Stimulated activated CD4-positive, alpha-beta T cell treated with anti-CD3 and anti-CD28 coated beads, TNF-alpha, amount 100 ng/mL, for 4 hours (primary cell): ENCODE measurements around the gene TACSTD2.
"Not testable (repeated sequence)": the region's sequence is repeated elsewhere in the genome, so short reads cannot be mapped to it uniquely, and the experiment has no call there.

Experiments used
- DNase-seq, 3 experiments: peaks; one replicate each; pipeline ENCODE4 v3.0.0-alpha.2; 2020; ENCODE audit warnings: low read depth in 3 of 3

Gene TACSTD2

DNA sequence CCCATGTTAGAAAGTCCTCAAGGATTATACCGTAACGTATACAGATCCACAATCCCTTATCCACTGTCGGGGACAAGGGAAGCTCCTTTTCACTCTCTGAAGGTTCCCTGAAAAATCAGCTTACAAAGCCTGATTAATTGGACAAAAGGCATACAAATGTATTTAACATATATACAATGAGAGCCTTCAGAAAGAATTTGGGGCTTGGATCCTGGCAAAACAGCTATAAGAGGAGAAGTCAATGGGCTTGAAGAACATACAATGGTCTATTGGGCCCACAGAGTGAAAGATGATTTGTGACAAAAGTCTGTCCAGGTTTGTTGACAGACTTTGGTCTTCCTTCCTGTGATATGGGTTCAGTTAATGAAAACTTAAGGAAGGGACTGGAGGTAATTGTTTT lies 10.7 kb downstream of the TACSTD2 start:
- no peak for DNase-seq

DNA sequence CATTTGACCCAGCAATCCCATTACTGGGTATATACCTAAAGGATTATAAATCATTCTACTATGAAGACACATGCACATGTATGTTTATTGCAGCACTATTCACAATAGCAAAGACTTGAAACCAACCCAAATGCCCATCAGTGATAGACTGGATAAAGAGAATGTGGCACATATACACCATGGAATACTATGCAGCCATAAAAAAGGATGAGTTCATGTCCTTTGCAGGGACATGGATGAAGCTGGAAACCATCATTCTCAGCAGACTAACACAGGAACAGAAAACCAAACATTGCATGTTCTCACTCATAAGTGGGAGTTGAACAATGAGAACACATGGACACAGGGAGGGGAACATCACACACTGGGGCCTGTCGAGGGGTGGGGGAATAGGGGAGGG lies 13.3 kb downstream of the TACSTD2 start:
- DNase-seq = not testable (repeated sequence)

DNA sequence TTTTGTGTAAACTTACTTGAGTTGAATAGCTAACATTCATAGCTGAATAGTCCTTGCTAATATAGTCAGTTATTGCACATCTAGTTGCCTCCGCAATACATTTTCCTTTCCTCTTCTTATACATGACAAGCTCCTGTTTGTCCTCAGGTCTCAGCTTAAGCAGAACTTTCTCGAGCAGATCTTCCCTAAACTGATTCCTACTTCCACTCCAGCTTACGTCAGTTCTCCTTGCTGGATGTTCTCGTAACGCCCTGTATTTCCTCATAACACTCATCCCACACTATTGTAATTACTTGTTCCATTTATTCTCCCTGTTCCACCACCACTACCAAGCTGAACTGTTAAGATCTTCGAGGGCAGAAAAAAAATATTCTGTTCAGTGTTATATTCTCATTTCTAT lies 15.4 kb downstream of the TACSTD2 start:
- DNase-seq = no peak

DNA sequence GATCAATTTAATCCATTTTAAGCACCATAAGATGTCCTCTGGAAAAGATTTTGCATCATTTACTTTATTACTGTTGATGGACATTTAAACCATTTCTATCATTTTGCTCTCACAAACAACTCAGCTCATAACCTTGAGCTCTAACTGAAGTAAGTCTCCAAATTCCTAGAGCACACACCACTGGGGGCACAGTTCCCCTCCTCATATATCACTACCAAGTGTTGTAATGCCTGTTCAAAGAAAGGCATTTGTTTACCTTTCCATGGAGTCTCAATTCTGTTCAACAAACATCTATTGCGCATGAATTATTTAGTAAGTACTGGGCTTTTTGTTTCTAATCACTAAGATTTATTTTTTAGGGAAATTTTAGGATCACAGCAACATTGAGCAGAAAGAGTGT lies 21.7 kb downstream of the TACSTD2 start:
- DNase-seq = no peak

DNA sequence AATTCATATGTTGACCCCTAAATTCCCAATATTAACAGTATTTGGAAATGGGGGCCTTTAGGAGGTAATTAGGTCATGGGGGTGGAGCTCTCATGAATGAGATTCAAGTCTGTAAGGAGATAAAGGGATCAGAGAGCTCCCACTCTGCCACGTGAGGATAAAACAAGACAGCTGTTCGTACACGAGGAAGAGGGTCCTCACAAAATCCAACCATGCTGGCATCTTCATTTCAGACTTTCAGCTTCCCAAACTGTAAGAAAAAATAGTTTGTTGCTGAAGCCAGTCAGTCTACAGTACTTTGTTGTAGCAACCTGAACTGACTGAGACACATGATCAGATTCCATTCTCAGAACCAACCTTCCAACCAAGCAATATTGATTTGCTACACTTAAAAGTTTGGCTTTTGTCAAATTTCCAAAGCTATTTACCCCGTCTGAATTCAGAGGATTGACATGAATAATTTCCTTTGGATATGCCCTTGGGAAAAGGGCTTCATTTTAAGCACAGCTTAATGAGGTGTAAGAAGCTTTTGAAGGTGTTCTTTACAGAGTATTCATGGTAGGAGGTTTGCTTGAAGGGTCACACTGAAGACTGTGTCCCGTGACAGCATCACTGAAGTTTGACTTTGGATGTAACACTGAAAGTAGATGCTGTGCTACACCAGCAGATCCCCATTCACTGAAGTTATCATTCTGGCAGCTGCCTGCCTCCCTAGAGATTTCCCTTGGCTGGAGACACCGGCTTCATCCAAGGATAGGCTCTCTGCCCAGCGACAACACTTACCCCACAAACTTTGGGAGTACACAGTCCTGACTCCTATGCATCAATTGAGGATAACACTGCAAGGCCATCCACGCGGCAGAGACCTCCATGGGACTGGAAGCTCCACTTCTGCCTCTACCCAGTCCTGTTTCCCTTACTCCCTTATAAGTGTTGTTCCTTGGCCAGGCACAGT lies 25.6 kb downstream of the TACSTD2 start:
- DNase-seq = no peak

DNA sequence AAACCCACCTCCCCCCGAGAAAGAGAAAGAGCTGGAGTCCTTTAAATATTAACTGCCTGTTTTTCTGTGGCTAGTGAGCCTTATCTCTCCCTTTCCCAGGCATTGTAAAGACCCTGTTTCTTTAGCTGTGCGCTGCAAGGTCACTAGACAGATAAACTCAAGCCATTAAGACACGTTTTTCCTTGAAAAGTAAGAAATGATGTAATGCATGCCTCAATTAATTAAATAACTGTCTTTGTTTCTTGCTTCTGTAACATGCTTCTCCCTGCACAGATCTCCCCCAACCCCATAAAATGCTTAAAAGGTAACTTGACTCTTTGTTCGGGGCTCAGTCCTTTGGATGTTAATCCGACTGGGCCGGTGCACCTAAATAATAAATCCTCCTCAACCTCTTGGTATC lies 27.8 kb downstream of the TACSTD2 start:
- DNase-seq = not testable (repeated sequence)

DNA sequence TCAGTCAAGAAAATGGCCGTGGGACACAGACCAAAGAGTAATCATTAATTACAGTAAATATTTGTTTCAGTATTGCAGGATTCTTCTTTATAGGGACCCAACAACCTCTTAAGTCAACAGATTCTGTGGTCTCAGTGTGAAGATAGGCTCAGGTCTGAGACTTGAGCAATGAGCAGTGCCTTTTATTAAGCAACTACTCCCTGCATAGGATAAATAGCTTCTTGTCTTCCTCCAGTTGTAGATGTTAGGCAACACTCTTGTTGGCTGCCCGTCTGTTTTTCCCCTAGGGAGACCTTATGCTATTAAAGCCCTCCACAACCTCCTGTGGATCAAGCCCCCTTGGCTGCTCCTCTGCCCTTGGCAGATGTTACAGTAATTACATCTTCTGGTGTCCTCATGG lies 28.7 kb downstream of the TACSTD2 start:
- DNase-seq = no peak

DNA sequence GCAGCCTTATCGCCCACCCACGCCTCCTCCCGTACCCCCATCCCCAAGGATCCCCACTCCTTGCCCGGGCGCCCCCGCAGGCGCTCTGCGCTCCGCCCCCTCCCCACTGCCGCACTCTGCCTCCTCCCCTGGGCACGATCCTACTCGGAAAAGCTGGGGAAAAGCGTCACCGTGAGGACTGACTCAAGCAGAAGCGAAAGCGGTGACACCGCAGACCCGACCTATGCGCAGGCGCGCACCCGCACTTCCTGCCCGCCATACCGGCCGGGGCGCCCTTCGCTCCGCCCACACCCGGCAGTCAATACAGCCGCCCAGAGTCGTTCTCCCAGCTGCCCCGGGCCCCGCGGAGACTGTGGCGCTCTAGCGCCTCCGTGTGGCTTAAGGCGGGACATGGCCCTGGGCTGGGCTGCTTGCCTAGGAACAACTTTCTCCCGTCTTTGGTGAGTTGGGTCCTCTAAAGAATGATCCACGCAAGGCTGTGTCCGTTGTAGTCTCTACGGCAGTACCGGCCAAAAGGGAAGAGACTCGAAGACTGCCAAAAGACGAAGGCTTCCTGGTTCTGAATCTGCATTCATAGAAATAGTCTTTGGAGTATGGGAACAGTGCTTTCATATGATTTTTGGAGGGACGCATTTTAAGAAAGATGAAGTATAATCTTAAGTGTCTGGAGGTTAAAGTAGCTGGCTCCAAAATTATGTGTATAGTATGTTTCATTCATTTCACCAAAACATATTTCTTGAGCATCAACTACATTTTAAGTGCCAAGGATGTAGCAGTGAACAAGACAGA lies 30.3 kb downstream of the TACSTD2 start, which contains the start of gene OMA1:
OMA1 (minus strand) TSS at position 207 of the 789 bp plus-strand sequence. CDS start 7,432 bp downstream, outside the sequence.
- DNase-seq = peak; percentile 95 to 96 (median 96)

DNA sequence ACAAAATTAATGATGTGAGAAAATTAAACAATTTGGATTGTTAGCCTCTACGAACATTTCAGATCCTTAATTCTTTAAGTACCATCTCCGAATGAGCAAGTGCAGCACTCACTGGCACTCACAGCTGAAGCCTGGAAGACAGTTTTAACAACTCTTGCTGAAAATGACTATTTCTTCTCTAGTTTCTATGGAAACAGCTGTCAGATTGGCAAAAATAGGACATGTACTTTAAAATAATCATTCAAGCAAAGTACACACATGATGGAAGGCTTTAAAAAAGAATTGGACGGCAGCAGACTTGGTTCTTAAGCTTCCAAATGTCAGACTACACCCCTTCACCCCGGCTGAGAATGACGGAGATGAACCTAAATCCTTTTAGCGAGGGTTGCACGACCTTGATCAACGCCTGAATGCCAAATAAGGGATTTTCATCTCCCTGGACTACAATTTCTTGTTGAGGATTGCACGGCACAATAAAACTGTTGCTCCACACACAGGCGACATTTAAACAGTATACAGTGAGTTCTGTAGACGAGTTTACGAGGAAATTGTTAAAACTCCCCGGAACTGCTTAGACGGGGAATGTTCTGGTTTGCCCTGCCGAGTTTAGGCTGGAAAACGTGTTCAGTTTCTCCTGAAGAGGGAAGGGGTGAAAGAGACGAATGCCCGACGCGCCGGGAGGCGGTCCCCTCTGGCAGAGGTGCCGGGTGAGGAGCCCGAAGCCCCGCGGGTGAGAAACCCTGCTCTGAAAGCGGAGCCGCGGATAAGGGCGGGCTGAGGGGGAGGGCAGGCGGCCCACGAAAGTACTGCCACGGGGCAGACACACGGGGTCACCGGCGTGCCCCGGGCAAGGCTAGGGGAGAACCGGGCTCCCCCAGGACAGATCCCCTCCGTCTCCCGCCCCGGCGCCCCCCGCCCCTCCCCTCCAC lies 31.2 kb downstream of the TACSTD2 start:
- DNase-seq = peak; percentile 54 to 61 (median 59)

DNA sequence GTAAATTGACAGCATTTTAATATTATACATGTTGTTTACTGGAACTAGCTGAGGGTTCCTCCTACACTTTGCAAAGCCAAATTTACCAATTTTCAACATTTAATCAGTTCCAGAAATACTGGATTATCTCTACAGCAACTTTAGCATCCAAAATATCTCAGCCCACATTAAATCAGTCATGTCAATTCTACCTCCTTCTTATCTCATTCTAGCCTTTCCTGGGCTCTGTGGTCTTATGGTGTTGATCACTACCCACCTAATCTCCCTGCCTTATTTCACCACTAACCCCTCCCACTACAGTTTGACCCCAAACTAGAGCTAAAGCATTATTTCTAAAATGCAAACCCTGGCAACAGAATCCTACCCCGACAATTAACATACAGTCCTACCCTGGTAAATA lies 33.8 kb downstream of the TACSTD2 start:
- DNase-seq = no peak

DNA sequence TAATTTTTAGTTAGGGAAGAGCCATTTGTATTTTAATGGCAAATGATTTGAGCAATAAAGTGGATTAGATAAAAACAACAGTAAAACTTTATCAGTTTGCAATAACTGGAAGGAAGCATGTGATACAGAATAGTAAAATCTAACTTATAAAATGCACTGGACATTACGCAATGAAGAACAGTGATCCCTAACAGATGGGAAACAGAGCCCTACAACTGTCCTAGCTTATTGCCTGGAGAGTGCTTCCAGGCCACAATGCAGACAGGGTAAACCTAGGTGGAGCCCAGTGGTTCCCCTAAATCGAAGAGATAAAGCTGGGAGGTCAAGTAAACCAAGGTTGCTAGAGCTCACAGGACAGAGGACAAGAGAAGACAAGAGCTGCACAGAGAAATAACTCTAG lies 37.5 kb downstream of the TACSTD2 start:
- DNase-seq = no peak

DNA sequence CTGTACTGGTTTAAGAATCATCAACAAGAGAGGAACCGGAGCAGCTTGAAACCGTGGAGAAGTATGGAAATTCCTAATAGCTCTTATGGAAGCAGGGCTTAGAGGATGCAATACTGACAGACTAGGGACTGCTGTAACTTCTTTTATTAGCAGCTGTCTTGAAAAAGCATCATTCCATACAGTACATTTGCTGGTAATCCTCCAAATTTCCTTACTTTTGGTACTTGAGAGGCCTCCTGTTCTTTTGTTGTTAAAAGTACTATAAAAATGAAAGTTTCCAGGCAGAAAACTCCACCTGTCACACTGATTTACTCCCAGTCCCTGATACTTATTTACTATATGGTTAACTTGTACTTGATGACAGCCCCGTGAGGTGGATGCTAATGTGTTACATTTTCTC lies 38.2 kb downstream of the TACSTD2 start:
- DNase-seq = no peak

DNA sequence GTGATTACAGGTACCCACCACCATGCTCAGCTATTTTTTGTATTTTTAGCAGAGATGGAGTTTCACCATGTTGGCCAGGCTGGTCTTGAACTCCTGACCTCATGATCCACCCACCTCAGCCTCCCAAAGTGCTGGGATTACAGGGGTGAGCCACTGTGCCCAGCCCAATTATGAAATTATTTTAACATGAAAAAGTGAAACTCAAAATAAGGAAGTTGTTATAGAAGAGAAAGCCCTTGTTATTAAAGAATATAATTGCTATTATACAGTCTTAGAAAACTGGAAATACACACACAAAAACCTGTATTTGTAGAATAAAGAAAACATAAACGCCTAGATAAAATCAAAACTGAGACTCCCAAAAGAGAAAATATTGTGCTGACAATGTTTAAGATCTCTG lies 45.2 kb downstream of the TACSTD2 start:
- not testable (repeated sequence) for DNase-seq

DNA sequence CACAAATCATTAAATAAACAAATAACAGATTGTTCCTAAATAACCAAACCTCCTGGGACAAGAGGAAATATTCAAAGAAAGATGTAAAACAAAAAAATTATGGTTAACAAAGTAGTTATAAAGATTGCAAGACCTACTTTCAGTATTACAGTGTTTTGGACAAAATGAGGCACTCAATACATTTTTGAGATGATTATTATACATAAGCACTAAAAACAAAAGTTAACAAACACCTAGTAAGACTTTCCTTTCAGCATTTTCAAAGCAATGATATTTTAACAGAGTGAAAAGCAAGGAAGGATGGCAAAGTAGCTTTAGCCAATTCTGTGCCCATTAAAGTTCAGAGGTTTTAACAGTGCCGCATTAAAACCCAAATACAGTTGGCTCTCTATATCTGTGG lies 47.8 kb downstream of the TACSTD2 start:
- no peak for DNase-seq

DNA sequence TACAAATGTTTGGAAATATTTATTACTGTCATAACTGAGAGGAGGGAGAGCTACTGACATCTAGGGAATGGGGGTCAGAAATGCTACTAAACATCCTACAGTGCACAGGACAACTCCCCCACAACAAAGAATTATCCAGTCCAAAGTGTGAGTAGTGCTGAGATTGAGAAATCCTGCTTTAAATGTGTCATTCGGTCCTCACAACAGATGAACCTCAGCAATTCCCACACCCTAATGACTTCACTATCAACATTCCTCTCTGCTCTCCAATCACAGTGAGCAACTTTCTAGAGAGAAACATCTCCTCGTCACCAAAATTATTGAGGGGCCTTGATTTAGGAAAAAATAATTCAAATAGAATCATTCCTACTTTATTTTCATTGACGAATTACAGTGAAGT lies 48.5 kb downstream of the TACSTD2 start:
- no peak for DNase-seq
